Cardiac fibroblast (primary cell): Measurements from ENCODE around the gene STX18.

Source experiments
- DNase-seq, 2 donors: peaks; one replicate each; pipeline versions ENCODE4 v3.0.0 to v3.0.0-alpha.2; 2010; ENCODE audit warnings: low read depth in 2 of 2
- H3K4me3 ChIP-seq, 2 donors: replicated peaks in 1 of 2; 1 replicate in 1 of 2; 2 replicates in 1 of 2; pipeline ENCODE4 v1.5.1; 2011; ENCODE audit warnings: low read depth in 2 of 2, low read length in 2 of 2, mild to moderate bottlenecking in 2 of 2, moderate library complexity in 1 of 2
- TF ChIP-seq, protein P1 (sequence below): IDR thresholded peaks from one replicate; pipeline ENCODE4 v1.5.1; 2011; ENCODE audit warnings: low read depth, mild to moderate bottlenecking, low read length, inconsistent platforms

Gene STX18

DNA sequence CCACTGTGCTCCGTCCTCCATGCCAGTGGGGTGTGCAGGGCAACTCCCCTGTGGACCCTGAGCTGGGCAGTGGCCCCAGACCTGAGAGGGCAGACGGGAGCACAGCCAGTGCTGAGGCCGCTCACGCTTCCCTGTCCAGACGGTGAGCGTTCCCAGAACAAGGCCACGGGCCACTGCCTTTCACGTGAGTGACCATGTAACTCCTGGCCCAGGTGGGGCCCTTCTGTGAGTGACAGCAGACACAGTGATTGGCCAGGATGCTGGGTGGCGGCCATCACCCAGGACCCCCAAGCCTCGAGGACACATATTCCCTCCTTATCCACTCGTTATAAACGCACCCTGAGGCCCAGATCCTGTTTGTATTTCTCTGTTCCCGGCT is 144.4 kb downstream of the STX18 start:
- no peak overlapping the region for H3K4me3 ChIP-seq

DNA sequence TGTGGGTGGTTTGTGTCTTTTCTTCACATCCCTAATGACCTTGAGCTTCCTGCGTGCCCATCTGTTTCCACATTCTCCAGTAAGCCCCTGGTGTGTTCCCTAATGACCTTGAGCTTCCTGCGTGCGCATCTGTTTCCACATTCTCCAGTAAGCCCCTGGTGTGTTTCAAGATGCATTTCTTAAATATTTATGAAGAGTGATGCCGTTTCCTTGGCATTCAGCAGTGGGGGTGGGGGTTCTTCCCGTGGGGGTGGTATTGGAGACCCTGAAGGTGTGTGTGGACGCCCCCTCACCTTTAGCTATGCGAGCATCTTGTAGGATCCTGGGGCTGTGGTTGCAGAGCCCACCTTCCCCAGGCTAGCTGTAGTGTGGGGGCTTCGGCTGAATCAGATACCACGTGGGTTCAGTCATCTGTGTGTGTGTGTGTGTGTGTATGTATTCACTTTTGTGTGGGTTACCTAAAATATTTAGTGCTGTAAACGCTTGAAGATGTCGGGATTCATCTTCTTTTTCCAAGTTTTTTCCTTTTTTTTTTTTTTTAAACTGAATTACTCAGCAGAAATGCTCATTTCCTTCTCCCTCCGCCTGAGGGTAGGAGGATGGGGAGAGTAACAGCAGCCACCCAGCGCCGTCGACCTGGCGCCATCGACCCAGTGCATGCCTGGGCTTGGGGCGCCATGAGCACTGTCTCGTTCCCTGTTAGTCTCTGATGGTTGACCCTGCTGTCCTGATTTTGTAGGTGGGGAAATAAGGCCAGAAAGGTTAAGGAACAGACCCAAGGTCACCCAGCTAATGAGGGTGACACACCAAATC is 145.0 kb downstream of the STX18 start:
- H3K4me3 ChIP-seq = no peak overlapping the region
- DNase-seq = peak in 1 of 2 donors; percentile 31
- TF ChIP-seq, protein P1, sequence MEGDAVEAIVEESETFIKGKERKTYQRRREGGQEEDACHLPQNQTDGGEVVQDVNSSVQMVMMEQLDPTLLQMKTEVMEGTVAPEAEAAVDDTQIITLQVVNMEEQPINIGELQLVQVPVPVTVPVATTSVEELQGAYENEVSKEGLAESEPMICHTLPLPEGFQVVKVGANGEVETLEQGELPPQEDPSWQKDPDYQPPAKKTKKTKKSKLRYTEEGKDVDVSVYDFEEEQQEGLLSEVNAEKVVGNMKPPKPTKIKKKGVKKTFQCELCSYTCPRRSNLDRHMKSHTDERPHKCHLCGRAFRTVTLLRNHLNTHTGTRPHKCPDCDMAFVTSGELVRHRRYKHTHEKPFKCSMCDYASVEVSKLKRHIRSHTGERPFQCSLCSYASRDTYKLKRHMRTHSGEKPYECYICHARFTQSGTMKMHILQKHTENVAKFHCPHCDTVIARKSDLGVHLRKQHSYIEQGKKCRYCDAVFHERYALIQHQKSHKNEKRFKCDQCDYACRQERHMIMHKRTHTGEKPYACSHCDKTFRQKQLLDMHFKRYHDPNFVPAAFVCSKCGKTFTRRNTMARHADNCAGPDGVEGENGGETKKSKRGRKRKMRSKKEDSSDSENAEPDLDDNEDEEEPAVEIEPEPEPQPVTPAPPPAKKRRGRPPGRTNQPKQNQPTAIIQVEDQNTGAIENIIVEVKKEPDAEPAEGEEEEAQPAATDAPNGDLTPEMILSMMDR = no peak

More for the DNA sequence above, 144.4 kb downstream of the STX18 start:
- DNase-seq = no peak
- TF ChIP-seq, protein P1 = no peak

GRCh38 chr4:4395849-4396627 is 145.8 kb downstream of the STX18 start:
- peak; percentile 23 to 50 for DNase-seq
- TF ChIP-seq, protein P1 = no peak

GRCh38 chr4:4395371-4395770 is 146.5 kb downstream of the STX18 start:
- DNase-seq = no peak
- TF ChIP-seq, protein P1 = no peak
- no peak overlapping the region for H3K4me3 ChIP-seq

More at GRCh38 chr4:4395849-4396627, 145.8 kb downstream of the STX18 start:
- no peak overlapping the region for H3K4me3 ChIP-seq

DNA sequence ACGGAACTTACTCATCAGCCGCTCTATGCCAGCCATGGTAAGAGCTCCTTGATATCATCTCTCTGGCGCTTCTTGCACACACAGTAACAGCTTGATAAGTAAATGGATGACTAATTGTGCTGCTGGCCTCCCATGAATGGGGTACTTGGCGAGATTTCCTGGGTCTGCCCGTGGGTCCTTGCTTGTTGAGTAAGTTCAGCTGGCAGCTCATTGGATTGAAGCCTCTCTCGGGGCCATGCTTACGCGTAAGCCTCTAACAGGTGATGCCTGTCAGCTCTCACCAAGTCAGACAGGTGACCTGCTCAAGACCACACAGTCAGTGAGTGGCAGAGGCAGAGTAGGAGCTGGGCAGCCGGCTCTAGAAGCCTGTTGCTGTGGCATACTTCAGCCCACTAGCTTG is 147.2 kb downstream of the STX18 start:
- peak; percentile 58 to 91 for DNase-seq
- H3K4me3 ChIP-seq = no peak overlapping the region
- TF ChIP-seq, protein P1 = no peak

DNA sequence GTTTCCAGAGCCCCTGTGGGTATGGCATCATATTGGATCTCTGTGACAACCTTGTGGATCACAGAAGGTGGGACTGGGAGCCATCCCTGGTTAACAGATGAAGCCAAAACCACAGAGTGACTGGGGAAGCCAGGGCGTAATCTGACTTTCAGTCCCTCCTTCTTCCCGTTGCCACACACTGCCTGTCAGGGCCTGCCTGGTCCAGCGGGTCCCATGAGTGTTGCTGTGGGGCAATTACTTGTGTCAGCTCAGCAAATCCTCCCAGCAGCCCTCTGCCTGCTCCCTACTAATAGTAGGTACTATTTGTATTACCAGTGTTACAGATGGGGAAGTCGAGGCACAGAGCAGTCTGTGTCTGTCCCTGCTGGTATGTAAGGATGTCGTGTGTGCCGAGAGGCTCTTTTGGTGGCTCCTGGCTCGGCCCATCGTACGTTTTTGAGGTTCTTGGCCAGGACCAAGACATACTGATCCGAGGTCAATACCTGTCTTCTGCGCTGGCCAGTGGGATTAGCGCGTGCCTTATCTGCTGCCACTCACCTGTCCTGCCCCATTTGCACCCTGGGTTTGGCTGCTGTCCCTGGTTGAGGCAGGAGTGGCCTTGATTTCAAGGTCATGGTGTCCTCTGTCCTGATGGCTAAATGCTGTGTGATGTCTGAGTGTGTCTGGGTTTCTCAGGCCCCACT is 149.2 kb downstream of the STX18 start:
- DNase-seq = peak in 1 of 2 donors; percentile 59
- no peak overlapping the region for H3K4me3 ChIP-seq
- TF ChIP-seq, protein P1 = no peak
